SKM-1 treated with dmso at 0.1 percent for 144 hours (cell line): Measurements from ENCODE around the gene ZMIZ1.

Source experiments
- DNase-seq: peaks from one replicate; lab custom pipeline; 2025; ENCODE audit not compliant: unreplicated experiment; lab: John Stamatoyannopoulos, UW

Gene ZMIZ1

DNA sequence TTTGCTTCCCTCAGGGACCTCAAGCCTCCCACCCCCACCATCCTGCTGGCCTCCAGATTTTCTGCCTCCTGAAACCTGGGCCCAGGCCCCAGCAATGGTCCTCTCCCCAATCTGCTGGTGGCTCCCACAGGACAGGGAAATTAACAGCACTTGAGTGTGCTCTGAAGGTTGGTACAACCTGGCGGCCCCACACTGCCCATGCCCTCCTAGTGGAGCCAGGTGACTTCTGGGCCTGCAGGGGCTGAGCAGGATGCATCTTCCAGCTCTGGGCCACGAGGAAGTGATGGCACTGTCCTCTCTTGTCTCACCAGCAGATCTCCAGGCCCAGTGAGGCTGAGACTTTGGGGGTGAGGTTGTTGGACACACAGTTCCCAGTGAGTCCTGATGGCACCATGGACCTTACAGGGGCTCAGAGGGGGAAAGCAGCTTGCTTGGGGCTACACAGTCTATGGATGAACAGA lies 3.6 kb upstream of the ZMIZ1 start:
- DNase-seq = no peak

DNA sequence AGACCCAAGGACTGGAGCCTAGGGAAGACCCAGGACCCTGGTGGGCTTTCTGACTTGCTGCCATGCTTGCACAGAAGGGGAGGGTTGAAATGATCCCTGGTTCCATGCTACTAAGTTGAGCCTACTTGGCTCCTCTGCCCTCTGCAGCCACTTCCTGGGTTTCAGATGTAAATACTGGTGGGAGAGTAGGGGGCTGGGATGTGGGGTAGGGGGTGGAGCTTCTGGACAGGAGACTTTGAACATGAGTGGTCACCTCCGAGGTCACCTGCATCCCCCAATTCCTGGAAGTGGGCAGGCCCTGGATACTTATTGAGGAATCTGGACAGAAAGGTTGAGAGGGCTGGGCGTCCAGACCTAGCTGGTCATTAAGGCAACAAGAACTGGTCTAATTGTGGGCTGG lies 2.9 kb upstream of the ZMIZ1 start:
- no peak for DNase-seq

GRCh38 chr10:79066411-79067240 lies 2.1 kb upstream of the ZMIZ1 start:
- no peak for DNase-seq

DNA sequence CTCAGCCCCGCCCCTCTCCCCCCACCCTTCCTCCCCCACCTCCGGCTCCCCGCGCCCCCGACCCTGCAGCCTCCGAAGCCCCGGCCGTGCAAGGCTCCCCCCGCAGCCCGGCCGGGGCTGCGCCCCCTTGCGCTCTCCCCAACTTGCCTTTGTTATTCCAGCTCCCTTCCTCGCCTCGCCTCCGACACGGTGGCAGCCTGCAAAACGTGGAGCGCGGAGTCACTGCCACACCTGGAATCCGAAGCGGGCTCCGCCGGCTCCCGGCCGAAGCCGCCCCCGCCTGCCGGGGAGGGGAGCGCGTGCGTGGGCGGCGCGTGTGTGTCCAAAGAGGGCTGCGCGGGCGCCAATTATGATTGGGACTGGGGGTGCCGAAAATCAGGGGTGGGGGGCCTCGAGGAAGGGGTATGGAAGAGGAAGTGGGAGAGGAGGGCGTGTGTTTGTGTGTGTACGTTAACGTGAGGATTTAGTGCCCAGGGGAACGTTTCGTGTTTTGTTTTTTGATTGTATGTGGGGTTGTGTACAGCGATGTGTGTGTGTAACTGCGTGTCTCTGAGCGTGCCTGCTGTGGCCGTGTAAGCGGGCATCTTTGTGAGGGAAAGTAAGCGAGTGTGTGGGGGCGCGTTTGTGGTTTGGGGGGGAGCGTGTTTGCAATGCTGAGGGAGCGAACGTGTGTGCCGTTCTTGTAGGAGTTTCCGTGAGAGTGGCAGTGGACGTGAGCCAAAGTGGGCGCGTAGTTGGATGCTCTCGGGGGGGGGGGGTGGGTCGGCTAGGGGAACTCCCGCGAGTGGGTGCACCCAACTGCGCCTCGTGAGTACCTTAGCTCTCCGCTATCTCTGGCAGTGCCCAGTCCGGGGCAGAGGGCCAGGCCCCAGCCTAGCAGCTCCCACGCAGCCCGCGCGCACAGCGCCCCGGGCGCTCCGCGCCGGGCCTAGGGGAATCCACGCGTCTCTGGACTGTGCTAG lies 1.2 kb upstream of the ZMIZ1 start:
- peak; percentile 60 for DNase-seq

- no peak for DNase-seq
Observed at GRCh38 chr10:79068203-79068561, 584 bp upstream of the ZMIZ1 start.

DNA sequence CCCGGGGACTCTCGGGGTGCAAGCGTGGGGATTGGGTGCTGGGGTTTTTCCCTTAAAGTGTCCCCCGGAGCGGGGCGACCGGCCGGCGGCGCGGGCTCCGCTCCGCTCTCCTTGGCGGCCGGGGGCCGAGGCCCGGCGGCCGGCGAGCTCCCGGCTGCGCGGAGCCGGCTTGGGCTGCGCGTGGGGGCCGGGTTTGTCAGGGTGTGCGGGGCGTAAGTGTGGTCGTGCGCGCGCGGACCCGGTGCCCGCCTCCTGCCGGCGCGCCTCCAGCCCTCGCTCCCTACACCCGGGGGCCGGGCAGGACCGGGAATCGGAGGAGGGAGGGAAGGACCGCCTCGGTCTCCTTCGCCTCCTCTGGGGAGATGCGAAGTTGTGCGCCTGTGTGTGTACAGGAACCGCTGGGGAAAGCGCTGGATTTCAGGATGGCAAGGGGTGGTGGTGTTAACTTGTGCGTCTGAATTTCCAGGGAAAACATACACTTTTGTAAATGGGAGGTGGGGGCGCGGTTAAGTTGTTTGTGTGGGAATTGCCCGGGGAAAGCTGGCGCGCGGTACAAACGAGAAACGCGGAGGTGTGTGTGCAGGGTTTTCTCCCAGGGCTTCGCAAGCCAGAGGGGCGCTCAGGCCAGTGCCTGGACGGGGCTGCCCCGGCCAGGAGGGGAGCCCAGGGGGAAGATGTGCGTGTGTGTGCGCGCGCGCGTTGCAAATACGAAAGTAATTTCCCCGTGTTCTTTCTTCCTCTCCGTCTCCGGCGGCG lies 737 bp downstream of the ZMIZ1 start:
- DNase-seq = no peak

DNA sequence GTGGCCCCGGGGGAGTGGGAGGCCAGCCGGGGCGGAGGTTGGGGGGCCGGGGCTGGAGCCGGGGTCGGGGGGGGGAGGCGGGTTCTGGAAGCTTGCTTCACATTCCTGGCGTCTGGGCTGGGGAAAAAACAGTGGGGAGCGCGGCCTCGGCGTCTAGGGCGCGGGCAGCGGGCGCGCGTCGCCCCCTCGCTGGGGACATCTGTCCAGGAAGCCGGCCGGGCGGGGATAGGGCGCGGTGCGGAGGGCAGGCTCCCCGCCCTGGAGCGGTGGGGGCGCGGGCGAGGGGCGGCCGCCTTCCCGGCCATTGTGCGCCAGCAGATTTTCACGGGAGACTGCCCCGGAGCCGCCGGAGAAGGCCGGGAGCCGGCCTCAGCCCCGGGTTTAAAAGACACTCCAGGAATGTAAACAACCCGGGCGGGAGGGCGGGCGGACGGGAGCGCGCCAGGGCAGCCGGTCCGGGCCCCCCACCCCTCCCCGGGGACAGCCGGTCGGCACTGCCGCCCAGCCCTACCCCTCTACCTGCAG lies 1.4 kb downstream of the ZMIZ1 start:
- DNase-seq = no peak

DNA sequence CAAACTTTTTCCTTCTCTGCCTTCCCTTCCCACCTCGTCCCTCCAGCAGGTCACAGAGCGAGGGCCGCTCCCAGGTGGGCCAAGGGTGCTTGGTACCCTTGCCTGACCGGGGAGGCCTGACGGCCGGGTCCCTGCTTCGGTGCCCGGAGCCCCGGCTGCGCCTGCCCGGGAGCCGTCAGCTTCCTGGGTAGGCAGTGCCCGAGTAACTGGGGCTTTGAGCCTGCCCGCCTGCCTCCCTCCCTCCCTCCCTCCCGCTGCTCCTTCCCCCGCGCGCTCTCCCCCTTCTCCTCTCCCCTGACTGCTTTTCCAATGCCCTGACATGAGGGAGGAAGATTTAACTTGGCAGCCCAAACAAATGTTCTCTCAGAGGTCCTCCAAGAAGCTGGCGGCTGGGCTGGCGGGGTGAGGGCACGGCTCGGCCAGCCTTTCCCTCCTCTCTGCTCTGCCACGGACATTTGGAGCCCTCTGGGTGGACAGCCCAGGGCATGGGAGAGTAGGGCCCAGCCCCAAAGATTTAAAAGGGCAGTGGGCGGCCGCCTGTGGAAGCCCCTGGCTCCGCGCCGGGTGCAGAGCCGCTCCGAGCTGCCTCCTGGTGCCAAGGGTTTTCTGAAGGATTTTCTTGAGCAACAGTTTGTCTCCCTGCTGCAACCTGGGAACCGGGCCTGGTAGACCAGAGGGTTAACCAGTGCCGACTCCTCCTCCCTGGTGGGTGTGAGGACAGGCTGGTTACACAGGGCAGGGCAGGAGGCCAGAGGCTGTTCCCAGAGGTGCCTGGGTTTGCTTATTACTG lies 2.0 kb downstream of the ZMIZ1 start:
- peak; percentile 68 for DNase-seq

- no peak for DNase-seq
Observed at GRCh38 chr10:79071396-79071923, 2.7 kb downstream of the ZMIZ1 start.

DNA sequence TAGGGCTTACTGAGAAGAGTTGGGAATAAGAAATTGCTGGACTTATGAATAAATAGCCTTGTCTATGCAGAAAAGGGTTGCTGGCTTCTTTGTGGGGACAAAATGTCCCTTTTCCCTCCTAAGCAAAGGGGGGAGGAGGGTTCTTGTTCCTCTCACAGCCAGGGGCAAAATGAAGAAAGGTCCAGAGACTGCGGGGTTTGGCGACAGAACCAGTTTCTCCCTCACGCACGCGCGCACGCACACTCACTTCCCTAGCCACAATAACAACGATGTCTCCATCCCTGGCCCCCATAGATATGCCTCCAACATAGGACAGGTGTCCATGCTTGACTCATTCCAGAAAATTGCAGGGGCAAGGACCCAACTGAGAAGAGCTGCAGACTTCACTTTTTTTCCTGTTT lies 3.3 kb downstream of the ZMIZ1 start:
- no peak for DNase-seq

- no peak for DNase-seq
Observed at GRCh38 chr10:79072994-79073645, 4.4 kb downstream of the ZMIZ1 start.

DNA sequence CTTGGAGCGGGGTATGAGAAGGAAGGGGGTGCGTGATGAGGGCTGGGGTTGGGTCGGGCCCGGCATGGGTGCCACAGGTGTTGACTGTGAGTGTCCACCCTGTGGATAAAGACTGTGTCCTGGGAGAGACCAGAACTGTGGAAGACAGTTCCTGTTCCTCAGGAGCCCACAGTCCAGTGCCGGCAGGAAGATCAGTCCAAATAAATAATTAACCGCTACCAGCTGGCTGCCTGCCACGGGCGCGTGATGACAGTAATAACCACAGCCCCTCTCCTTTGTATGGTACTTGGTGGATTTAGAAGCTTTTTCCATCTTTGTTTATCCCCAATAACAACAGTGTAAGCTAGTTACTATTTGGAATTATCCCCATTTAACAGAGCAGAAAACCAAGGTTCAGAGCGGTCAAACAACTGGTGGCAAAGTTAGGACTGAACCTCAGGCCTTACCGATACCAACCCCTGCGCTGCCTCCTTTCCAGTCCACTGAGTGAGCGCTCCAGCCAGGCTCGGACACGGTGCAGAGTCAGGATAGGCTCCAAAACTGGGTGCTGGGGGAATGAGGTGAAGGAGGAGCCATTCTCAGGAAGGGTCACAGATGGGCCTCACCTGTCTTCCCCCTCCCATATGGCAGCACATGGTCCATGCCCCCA lies 5.1 kb downstream of the ZMIZ1 start:
- no peak for DNase-seq

DNA sequence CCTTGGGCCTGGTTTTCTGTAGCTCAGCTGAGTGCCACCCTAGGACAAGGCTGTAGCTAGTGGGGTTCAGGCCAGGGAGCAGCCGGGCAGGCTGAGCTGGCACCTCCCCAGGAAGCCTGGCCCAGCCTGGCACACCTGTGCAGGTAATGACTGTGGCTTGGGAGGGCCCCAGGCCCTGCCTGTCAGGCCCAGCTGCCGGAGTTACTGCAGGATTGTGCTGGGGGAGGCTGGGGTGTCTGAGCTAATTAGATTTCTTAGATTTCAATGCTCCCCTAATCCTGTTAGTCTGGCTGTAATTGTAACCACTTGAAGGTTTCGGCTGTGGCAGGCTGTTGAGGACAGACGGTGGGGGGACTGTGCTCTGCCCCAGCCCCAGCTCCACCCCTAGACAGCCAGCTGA lies 6.0 kb downstream of the ZMIZ1 start:
- no peak for DNase-seq

DNA sequence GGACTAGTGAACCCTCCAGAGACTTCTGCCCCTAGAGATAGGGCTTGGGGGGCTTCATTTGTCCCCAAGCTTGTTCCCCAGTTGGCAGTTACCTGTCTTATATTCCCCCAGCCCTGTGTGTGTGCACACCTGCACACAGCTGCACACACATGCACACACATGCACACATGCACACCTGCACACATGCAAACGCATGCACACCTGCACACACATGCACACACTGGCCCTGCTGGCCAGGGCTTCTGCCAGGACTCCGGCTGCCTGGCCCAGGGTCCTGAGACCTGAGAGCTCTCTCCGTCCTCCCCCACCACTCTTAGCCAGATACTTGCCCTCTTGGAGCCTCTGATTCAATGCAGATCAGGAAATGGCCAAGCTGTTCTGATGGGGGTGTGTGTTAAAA lies 6.7 kb downstream of the ZMIZ1 start:
- DNase-seq = no peak

- no peak for DNase-seq
Observed at GRCh38 chr10:79077488-79078173, 8.9 kb downstream of the ZMIZ1 start.

DNA sequence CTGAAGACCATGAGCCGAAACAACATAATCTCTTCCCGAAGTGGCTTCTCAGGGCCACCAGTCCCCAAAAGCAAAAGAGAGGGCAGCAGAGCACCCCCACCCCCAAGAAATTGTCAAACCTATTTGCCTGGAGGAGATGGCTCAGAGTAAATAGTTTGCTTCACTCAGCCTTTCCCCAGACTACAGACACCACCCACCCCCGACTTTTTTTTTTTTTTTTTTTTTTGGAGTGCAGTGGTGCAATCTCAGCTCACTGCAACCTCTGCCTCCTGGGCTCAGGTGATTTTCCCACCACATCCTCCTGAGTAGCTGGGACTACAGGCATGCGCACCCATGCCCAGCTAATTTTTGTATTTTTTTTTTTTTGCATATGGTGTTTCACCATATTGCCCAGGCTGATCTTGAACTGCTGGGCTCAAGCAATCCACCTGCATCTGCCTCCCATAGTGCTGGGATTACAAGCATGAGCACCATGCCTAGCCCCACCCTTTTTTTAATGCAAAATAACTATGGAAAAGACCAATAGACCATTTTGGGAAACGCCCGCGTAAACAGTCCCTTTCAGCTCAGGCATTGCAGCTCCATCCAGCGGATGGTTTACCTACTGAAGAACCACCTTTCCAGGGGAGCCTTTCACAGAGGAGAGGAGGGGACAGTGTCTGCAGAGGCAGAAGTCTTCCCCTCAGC lies 9.7 kb downstream of the ZMIZ1 start:
- no peak for DNase-seq

GRCh38 chr10:79079054-79079397 lies 10.3 kb downstream of the ZMIZ1 start:
- no peak for DNase-seq
